HG02840 (cell line): ENCODE results near the gene BDH1.
"Not testable (repeated sequence)": the region's sequence is repeated elsewhere in the genome, so short reads cannot be mapped to it uniquely, and the experiment has no call there.

Experiments
- ATAC-seq: cut with Tn5 transposase; IDR thresholded peaks from one replicate; pipeline ENCODE4 v1.9.1; 2021; ENCODE audit warnings: mild to moderate bottlenecking, moderate library complexity, moderate number of reproducible peaks; ENCODE audit not compliant: unreplicated experiment, low FRiP score

BDH1 gene, protein sequence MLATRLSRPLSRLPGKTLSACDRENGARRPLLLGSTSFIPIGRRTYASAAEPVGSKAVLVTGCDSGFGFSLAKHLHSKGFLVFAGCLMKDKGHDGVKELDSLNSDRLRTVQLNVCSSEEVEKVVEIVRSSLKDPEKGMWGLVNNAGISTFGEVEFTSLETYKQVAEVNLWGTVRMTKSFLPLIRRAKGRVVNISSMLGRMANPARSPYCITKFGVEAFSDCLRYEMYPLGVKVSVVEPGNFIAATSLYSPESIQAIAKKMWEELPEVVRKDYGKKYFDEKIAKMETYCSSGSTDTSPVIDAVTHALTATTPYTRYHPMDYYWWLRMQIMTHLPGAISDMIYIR

DNA sequence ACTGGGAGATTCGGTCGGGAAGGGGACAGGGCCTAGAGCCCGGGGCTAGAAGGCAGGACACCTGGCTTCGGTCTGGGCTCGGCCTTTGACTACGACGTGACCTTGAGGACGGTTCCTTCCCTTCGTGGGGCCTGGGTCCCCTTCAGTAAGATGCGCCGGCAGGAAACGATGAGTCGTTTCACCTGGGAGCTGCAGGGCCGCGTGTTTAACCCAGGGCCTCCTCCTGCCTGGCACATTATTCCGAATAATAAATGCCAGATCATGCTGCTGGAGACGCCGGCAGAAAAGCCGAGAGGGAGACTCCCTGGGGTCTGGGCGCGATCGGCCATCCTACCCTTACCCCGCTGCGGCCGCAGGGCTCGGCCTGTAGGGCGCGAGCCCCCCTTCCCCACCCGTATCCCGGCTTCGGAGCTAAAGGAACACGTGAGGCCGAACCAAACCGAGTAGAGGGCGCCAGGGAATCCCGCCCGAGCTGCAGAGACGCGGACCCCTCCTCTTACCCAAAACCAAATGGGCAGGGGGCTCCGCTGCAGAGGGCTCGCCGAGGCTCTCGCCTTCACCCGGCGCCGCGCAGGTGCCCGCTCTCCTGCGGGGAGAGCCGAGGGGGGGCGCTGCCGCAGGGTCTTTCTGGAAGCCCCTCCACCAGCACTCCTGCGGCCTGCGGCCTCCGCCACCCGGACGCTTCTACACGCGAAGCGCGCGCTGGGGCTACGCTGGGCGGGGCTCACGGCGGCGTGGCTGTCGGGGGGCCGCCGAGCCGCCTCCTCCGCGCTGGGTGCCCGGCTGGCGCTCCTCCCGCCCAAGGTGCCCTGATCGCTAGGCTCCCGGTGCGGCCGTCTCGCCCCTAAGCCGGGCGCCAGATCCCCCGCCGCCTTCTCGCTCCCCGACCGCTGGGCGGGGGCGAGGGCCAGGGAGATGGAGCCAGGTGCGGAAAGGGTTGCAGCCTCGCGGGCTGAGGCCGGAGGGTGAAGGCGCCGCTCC lies at the start of gene BDH1:
Gene BDH1, minus strand, starts transcription at position 688 of the 981 bp plus-strand sequence. CDS start 9,525 bp downstream, outside the sequence.
- peak; percentile 30 for ATAC-seq

DNA sequence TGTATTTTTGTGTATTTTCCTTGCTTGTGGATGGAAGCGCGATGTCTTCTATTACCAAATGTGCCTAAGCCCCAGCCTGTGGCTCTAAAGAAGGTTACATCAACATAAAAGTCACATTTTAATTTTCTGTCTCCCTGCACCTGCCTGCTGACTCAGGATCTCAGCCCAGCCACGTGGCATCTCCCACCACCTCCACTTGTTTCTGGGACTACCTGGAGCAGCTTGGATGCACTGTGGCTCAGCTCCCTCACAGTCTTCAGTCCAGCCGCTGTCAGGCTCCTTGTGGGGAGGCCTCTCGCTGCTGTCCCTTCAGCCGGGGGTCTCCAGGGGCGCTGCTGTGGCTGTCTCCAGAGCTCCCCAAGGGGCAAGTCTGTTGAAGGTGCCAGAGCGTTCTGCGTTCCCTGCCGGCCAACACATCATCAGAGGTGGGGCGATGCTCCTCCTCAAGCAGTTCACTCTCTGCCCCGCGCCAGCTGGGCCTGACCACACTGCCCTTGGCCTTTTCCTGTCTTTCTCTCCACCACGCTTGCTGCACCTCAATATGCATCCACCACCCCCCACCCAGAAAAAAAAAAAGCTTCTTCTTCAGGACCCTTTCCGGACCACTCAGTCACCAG lies 47.7 kb upstream of the BDH1 start:
- ATAC-seq = no peak

DNA sequence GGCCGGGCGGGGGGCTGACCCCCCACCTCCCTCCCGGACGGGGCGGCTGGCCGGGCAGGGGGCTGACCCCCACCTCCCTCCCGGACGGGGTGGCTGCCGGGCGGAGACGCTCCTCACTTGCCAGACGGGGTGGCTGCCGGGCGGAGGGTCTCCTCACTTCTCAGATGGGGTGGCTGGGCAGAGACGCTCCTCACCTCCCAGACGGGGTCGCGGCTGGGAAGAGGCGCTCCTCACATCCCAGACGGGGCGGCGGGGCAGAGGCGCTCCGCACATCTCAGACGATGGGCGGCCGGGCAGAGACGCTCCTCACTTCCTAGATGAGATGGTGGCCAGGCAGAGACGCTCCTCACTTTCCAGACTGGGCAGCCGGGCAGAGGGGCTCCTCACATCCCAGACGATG lies 46.6 kb upstream of the BDH1 start:
- not testable (repeated sequence) for ATAC-seq

DNA sequence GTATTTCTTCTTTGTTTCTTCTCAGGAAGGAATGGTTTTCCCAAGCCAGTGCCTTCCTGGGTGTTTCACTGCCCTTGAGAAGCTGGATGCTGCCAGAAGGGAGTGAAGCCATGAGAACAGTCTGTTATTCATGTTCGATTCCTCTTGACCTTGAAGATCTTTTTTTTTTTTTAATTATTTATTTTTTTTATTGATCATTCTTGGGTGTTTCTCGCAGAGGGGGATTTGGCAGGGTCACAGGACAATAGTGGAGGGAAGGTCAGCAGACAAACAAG lies 45.7 kb upstream of the BDH1 start:
- not testable (repeated sequence) for ATAC-seq

DNA sequence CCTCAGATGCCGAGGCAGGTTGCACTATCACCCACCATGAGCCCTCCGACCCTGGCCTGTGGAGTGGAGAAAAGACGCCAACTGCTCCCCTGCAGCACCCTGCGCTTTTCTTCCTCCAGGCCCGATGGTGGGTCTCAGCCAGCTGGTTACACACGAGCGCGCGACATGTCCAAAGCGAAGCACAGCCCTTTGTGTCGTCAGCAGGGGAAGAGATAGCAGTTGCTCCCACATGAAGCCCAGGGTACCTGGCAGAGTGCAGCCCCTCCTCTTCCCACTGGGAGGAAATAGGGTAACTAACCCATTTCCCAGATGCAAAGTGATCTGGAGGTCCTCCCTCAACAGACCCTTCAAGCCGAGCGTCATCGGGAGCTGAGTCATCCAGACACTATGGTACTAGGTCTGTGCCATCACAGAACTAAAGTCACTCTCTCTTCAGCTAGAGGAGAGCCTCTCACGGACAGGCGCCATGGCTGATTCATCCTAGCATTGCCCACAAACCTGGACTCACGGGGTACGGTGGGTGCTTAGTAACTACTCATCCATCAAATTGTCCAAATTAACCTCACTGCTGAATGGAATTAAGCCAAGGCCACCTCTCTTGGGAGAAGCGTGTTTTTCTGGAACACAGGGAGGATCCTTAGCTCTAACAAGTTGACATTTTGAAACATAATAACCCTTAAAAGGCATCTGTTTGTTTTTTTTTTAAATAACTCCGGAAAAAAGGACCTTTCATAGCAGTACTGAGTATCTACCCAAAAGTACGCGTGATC lies 45.2 kb upstream of the BDH1 start:
- ATAC-seq = no peak

DNA sequence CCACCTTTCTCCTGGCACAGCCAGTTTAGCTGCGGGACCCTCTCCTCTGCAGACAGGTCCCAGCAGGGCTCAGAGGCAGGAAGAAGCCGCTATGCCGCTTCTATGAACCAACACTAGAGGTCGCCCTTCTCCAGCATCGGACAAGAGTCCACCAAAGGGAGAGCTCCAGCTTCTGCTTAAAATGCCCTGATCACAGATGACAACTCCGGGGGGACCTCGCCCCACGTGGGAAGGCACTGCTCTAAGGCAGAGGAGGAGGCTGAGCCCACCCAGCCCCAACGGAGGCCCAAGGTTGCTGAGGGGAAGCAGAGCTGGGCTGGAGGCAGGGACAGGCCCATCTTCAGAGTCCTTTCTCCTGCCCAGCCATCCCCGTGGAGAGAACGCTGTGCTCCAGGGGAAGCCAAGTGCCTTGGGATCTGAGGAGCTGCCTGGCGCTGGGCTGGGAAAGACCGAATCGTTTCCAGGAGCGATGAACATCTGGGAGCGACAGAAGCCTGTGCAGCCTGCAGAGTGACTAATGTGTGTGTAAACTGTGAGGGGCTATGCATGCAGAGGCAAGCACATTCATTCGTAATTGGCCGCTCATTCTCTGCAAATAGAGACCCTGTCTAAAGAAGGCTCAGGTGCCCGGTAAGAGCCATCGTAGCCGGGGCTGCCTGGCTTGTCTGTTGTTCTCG lies 43.5 kb upstream of the BDH1 start:
- ATAC-seq = no peak

DNA sequence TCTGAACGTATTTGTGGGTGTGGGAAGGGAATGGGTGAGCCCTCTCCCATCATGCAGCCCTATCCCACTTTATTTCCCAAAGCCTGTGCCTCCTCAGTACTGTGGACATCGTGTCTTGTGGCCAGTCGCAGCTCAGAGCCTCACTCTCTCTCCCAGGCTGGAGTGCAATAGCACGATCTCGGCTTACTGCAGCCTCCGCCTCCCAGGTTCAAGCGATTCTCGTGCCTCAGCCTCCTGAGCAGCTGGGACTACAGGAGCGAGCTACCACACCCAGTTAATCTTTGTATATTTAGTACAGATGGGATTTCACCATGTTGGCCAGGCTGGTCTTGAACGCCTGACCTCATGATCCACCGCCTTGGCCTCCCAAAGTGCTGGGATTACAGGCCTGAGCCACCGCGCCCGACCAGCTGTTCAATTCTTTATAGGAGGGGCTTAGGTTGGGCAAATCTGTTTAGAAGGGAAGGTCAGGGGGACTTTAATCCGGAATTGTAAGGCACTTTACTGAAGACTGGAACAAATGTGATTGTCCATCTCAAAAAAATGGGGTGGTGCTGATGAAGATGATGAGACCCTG lies 42.7 kb upstream of the BDH1 start:
- ATAC-seq = no peak

DNA sequence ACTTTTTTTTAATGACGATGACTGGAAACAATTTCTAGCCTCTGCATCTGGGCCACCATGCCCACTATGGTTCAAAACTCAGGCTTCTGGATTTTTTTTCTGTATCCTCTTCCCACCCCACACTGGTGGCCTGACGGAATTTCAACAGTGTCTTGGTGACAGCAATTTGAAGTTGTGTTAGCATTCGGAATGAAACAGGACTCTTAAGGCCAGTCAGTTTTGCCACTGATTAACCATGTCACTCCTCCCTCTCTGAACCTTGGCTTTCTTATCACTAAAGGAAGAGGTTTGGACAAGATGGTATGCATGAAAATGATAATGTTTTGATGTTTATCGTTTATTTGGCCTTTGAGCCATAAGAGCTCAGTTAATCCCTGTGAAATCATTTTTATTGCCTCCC lies 41.6 kb upstream of the BDH1 start:
- ATAC-seq = no peak

DNA sequence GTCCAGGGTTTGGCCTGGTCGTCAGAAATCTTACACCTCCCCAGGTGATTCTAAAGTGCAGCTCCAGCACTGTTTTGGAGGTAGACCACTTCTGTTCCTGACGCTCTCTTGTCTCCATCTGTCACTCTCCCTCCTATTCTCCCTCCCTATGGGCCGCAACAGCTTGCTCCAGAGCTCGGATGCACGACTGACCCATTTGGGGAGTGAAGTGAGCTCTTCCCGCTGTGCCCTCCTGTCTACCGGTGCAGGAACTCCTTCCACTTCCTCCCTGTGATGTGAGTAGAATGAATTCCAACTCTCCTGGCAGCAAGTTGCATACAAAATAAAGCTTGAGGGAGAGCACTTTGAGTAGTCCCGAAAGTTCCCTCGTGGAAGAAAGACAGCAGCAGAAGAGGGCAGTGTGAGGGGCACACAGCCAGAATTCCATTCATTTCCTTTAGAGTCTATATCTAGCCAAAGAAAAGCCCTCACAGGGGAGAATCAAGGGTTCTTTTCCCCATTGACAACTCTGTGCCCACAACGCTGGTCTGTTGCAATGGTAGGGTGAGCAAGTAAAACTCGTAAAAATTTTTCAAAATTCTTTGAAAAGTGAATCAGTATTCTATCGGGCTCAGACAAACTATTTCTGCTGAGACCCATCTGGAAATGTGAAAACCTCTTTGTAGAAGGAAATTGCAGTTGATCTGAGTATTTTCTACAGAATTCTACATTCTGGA lies 39.9 kb upstream of the BDH1 start:
- no peak for ATAC-seq

DNA sequence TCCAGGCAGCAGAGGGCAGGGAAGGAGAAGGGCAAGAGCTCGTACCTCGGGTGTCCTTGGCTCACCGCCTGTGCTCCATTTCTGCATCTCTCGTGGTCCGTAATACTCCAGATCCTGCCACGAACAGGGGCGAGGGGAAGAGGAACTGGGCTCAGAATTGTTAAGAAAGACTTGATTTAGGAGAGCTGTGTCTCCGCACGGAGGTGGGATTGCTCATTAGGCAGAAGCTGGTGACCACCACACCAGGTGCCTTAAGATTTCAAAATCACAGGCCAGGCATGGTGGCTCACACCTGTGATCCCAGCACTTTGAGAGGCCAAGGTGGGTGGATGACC lies 37.2 kb upstream of the BDH1 start:
- ATAC-seq = no peak

DNA sequence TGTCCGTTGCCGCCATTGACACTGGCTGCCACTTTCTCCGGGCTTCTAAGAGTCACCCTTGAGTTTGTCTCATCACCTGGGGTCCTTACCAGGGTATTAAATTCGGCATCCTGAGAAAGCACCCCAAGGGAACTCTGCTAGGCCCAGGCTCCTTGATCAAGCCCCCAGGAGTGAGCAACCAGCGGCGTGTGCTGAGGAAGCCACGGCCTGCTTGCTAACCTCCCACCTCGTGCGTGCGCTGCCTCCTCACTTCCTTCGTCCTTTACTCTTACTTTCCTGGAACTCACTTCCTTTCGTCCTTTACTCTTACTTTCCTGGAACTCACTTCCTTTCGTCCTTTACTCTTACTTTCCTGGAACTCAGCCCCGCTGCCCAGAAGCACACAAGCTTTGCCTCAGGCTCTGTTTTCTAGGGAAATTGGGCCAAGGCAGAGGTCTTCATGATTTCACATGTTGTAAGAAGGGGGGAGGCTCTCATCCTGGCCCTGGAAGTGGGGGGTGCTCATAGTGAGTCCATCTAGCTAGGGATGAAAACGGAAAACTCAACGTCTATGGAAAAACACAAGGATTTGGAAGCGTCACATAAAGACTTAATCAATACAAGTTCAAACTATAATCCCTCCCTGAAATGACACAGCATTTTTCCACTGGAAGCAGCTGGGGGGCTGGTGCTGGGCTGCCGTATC lies 36.7 kb upstream of the BDH1 start:
- ATAC-seq = no peak

DNA sequence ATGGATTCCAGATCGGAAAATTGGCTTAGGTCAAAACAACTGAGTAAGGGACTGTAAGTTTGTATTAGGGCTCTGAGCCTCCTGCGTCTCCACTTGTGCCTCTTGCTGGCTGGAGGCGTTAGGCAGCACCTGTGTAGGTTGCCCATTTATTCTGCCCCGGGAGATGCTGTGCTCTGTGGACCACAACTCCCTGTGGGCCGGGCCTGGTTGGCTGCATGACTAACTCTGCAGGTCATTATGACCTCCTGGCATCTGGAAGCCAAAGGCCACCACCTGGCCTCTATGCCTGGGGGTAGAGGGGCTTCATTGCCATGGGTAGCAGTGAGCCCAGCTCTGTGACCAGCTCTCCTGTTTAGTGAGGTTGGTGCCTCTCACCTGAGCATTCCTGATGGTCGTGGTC lies 36.0 kb upstream of the BDH1 start:
- no peak for ATAC-seq

DNA sequence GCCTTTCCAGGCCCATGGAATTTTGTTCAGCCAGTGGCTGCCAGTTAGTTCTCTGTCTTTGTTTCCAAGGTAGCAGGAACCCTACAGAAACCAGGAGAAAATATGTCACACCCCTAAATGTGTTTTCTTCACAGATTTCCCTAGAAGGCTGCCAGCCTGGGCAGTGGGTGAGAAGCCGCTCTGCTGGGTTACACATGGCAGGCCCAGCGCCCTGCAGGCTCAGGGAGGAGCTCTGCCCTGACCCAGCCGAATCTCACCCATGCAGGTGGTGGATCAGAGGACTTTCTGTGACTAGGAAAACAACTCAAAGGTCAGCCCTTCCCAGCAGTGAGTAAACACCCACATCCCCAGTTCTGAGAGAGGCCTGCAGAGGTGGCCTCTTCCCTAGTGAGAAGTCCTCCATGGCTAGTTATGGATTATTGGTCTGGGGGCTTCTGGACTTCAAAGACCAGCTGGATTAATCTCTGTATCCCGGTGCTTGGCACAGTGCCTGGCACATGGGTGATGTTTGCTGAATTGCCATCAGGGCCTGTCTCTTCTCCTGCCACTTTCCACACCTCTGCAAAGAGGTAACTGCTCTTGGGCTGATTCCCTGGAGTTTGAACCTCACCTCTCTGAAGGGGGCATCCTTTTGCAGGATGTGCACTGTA lies 34.7 kb upstream of the BDH1 start:
- ATAC-seq = no peak

DNA sequence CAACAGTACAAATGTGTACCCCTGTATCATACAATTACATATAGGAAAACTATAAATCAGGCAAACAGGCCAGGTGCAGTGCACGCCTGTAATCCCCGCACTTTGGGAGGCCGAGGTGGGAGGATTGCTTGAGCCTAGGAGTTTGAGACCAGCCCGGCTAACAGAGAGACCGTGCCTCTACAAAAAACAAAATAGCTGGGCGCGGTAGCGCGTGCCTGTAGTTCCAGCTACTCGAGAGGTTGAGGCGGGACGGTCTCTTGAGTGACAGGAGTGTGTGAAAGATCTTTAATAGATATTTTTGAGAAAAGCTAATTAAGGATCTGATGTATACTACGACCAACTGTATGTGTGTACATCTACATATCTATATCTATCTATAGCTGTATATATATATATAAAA lies 33.8 kb upstream of the BDH1 start:
- no peak for ATAC-seq

DNA sequence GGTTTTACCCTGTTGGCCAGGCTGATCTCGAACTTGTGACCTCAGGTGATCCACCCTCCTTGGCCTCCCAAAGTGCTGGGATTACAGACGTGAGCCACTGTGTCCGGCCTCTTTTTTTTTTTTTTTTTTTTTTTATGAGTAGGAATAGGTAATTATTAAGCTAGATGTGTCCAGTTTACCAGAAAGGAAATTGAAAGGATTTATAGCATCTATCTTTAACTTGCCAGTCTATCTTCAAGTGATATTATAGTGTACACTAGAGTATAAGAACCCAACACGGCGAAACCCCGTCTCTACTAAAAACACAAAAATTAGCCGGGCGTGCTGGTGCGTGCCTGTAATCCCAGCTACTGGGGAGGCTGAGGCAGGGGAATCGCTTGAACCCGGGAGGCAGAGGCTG lies 31.0 kb upstream of the BDH1 start:
- not testable (repeated sequence) for ATAC-seq

DNA sequence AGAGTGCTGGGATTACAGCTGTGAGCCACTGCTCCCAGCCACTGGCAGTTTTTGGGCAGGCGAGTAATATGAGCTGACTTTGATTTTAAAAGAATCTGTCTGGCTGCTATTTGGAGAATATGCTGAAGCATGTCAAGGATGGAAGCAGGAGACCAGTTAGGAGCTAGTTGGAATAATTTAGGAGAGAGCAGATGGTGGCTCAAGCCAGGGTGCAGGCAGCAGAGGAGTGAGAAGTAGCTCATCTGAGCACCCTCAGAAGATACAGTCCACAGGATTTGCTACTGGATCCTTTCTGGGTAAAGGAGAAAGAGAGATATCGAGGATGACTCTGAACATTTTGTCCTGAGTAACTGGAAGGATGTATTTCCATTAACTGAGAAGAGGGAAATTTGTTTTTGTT lies 30.4 kb upstream of the BDH1 start:
- ATAC-seq = no peak

DNA sequence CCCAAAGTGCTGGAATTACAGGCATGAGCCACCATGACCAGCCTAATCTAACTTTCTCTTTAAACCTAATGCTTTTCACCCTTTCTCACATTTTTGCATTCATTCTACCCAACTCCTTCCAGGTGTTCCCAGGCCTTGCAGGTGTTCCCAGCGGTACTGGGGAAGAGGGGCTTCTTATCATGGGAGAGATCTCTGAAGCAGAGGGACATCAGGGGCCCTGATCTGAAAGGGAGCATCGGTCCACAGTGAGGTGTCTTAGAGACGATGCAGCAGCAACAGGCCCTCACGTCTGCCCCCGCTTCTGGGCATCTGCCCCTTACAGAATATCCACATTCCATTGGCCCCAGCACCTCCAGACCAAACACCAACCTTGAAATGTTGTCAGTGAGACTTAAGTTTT lies 29.0 kb upstream of the BDH1 start:
- no peak for ATAC-seq

DNA sequence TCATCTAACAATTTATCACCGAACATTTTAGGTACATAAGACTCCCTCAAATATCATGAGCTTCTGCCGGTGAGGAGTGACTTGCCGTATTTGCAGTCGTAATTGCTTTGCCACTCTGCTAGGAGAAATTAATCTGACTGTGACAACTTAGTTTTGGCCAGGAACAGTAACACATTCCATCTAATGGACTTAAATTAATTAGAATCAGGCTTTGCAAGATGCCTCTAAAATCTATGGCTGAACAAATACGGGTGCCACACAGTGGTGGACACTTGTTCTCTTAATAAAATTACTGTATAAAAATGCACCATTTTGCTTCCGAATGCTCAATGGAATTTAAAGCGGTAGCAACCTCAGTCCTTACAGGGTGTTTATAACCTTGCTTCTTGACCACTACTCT lies 27.6 kb upstream of the BDH1 start:
- ATAC-seq = no peak
